ENCODE results near the gene IFT27. TPM values are rescaled to one million over a fixed set of nuclear protein-coding genes. Genes with fewer than 3 reads are reported as not detected.
"Not testable (repeated sequence)": the region's sequence is repeated elsewhere in the genome, so short reads cannot be mapped to it uniquely, and the experiment has no call there.

The IFT27 gene
- total RNA-seq, 1 donor from 2014 or later, result 48.1 TPM

DNA sequence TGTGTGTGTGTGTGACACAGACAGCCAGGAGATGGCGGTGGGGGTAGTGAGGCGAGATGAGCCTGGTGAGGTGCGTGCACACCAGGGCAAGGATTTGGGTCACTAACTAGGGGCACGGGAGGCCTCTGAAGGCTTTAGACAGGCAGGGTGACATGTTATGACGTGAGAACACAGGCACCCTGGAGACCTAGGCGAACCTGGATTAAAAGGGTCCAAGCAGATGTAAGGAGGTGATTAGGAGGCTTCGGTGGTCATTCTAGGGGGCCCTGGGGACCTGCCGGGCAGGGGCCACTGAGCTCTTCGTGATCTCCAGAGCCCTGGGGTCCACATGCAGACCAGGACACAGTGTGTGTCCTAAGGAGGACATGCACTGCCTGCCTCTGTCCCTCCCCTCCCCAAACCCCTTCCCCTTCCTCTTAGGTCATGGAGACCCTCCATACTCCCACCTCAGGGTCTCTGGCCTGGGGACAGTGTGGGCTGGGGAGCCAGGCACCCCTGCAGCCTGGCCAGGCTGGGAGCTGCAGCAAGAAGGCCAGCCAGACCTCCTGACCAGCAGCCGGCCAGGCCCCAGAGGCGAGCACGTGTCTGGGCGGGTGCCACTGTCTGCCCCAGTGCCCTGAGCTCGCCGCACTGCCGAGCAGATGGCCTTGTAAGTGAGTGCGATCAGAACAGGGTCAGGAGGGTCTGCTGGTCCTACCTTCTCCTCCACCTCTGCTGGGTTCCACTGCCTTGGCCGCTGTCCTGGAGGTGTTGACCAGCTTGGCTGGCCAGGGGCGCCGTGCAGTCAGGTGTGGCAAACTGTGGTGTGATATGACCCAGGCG, 32.1 kb downstream of the IFT27 start:
- DNase-seq (ENCODE audit: low spot score), result no peak

DNA sequence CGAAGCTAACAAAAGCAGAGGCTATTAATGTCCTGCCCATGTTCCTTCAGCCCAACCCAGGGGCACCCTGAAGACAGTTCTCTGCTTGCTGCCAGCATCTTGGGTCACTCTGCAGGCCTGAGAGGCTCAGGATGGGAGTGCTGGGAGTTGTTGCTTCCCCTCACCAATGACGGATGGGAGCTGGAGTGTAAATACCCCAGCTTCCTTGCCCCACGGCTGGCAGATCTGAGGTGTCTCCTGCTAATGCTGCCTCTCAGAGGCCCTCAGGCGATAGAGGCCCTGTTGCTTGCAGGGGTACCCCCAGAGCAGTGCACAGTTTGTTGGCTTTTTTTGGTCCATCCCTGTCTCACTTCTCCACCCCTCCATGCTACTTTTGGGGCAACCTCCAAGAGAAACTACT, 32.9 kb downstream of the IFT27 start:
- no peak for DNase-seq (ENCODE audit: low spot score)

DNA sequence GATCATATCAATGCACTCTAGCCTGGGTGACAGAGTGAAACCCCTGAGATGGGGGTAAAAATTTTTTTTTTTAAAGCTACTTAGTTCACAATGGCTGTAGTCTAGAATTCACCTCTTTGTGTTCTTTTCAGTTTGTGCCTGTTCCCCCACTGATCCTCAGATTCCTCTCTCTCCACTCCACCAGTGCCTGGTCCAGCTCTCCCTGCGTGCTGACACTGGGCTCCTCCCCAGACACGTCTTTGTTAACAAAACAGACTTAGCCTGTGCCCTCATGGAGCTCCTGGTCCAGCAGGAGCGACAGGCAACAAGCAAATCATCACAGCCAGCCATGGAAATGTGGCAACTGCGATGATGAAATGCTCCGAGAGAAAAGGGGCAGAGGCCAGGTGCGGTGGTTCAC, 34.0 kb downstream of the IFT27 start:
- DNase-seq (ENCODE audit: low spot score), result no peak

DNA sequence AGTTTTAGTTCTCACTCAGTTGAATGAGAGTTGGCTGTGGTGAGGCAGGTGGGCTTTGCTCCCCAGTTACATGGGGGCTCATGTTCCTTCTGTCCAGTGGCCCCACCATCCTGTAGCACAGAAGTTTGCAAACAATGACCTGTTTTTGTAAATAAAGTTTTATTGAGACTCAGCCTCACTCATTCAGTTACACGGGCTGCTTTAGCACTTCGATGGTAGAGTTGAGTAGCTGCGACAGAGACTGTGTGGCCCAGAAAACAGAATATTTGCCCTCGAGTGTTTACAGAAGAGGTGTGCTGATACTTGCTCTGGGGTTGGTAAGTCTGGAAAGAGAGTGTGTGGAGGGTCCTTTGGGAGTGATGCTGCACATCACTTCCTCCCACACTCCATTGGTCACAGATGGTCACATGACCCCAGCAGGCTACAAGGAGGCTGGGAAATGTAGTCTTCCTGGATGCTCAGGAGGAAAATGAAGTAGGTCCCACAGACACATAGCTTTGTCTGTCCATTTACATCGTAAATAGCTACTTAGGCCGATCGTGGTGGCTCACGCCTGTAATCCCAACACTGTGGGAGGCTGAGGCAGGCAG, 34.6 kb downstream of the IFT27 start:
- DNase-seq (ENCODE audit: low spot score), result no peak

DNA sequence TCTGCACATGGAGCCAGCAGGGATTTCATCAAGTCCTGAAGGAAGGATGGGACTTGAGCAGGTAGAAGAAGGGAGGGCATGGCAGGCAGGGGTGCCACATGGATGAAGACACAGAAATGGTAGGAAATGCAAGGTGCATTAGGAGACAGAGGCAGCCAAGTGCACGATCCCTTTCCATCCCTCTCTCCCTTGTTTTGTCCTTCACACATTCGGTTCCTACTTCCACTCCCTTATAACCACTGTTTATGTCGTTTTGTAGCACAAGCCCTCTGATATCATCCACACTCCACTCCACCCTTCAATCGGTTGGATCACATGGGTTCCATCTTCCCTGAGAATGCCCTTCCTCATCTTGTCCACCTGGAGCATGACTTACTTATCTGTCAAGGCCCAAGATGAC, 35.2 kb downstream of the IFT27 start:
- DNase-seq (ENCODE audit: low spot score), result no peak

DNA sequence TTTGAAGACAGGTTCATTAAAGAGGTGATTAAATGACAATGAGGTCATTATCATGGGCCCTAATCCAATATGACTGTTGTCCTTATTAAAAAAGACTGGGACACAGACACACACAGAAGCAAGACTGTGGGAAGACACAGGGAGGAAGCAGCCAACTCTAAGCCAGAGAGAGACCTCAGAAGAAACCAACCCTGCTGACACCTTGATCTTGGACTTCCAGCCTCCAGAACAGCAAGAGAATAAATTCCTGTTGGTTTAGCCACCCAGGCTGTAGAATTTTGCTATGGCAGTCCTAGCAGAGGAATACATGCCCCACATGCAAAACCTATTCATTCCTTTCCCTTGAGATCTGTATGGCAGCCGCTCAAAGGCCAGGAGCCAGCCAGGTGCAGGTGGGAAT, 36.7 kb downstream of the IFT27 start:
- DNase-seq (ENCODE audit: low spot score), result no peak

DNA sequence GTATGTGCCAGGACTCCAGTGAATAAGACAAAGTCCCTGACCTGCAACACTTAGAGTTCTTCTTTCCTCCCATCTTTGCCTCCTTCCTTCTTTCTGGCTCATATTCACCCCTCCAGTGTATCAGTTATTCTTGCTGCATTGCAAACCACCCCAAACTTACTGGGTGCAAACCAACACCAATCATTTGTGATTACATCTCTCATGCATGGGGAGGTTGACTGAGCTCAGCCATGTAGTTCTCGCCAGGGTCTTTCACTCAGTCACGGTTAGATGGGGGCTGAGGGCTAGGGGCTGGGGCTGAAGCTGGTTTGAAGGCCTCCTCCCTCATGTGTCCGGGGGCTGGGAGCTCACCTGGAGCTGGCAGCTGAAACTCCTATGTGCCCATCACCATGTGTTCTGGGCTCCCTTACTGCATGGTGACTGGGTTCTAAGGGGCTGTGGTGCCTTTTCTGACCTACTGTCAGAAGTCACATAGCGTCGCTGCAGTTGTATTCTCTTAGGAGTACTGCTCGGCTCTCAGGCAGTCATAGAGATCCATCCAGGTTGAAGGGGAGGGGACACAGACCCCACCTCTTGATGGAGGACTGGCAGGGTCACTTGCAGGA, 37.4 kb downstream of the IFT27 start:
- DNase-seq (ENCODE audit: low spot score), result no peak

DNA sequence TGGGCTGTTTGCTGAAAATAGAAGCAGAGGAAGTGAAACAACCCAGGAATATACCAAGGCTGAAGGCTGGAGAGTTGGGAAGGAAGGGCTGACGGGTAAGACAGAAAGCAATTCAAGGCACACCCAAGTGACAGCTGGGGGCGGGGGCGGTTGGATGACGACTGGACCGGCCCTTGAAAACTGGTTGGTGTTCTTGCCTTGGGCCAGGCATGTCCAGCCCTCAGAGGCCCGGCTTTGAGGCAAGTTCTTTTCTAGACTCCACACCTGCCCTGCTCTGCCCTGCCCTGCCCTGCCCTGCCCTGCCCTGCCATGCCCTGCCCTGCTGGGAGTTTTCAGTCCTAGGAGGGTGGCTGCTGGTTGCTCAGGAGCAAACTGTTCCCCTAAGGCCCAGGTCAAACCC, 38.1 kb downstream of the IFT27 start:
- DNase-seq (ENCODE audit: low spot score), result no peak

DNA sequence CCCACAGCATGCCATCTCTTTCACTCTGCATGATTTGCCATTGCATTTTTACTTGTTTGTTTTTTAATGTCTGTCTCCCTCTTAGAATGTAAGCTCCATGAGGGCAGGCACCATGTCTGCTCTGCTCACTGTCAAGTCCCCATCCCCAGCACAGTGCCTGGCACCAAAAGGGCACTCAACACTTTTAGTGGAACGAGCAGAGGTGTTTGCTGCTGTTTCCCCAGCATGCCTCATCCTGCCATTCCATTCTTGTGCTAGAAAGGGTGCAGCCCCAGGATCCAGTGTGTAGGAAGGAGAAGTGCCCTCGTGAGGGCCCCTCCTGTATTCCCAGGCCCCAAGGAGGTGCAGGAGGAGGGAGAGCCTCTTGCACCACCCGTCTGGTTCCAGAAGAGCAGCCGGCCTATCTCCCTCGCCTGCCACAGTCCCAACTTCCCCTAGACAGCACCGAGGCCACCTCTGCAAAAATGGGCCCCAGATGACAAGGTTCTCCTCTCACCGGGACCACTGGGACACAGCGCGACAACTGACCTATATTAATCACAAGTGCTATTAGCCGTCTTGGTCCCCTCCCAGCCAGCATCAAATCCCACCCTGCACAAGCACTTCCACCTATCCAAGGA, 39.1 kb downstream of the IFT27 start:
- DNase-seq (ENCODE audit: low spot score), result no peak

DNA sequence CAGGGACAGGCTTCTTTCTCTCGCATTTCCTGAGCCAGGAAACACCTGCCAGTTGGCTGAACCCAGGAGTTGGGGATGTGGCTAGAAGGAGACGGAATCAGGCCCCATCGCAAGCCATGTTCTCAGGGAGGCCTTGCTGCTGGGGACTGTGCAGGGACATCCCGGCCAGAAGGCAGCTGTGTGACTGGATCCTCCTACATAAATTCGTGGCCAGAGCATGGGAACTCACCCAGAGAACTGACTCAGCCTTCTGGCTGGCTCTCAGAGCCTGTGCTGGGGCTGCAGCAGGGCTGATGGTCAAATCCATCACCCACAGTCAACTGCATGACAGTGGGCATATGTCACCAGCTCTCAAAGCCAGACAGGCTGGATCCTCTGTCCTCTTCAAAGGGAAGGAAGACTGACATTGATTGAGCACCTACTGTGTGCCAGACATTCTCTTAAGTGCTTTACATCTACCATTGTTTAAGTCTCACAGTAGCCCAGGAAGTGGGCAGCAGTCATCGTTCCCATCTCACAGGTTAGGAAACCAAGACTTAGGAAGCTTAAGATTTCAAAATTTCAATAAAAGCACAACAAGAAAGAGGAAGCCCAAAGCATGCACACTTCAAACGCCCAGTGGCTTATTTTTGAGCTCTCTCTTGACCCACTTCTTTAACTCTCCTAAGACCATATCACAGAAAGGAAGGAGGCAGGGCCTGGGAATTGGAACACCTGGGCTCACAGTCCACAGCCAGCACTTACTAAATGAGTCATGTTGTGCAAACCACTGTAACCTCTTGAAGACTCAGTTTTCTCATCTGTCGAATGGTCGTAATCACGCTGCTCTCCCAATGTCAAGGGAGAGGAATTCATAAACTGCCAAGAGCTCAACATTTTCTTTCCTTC, 41.5 kb downstream of the IFT27 start:
- DNase-seq (ENCODE audit: low spot score), result no peak

DNA sequence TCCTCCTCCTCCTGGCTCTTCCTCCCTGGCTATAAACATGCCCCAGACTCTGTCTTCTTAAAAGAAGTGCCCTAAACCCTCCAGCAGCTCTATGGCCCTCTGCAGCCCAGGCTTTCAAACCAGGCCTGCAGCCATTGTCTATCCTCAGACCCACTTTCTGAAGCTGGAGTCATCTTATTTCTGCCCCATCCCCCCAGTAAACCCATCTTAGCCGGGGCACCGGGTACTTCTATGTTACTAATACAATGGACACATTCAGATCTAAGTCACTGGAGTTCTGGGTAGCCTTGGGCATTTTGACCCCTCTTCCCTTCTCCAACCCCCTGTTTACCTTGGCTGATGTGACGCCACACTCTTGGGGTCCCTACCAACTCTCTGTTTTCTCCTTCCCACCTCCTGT, 42.6 kb downstream of the IFT27 start:
- DNase-seq (ENCODE audit: low spot score), result no peak

DNA sequence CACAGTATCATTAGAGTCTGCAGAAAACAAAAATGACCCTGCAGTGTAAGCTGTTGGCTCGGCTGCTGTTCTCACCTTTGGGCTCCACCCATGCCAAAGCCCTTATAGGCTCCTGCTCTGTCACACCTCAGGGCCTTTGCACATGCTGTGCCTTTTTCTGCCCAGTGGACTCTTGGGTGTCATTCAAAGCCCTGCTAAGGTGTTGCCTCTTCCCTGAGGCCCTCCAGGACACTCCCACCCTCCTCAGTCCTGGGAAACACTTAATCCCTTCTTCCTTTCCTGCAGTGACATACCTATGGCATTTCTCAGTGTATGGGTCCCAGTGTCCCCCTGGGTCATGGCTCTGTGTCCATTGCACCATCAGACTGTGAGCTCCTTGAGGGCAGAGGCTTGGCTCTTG, 43.3 kb downstream of the IFT27 start:
- no peak for DNase-seq (ENCODE audit: low spot score)

DNA sequence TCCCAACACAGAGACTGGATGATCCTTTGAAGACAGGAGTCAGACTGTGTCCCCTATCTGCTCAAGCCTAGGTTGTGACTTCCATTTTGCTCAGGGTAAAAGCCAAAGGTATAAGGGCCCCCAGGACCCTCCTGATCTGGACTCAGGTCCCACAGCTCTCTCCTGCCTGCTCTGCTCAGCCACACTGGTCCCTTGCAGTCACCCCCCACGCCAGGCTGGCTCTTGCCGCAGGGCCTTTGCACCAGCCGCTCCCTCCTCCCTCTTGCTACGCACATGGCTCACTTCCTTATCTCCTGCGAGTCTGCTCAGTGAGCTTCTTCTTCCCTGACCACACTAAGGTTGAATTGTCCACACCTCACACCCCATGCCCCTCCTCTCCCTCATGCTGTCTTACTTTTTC, 44.0 kb downstream of the IFT27 start:
- no peak for DNase-seq (ENCODE audit: low spot score)

DNA sequence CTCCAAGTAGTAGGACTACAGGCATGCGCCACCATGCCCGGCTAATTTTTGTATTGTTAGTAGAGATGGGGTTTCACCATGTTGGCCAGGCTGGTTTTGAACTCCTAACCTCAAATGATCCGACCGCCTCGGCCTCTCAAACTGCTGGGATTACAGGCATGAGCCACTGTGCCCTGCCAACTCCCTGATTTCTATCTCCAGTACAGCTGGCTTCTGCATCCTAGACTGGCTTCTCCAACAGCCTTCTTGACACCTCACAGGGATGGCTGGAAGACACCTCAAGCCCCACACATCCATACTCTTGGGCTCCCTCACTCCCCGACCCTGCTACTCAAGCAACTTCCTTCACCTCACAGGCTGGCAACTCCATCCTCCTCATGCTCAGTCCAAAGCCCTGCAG, 44.6 kb downstream of the IFT27 start:
- not testable (repeated sequence) for DNase-seq (ENCODE audit: low spot score)

DNA sequence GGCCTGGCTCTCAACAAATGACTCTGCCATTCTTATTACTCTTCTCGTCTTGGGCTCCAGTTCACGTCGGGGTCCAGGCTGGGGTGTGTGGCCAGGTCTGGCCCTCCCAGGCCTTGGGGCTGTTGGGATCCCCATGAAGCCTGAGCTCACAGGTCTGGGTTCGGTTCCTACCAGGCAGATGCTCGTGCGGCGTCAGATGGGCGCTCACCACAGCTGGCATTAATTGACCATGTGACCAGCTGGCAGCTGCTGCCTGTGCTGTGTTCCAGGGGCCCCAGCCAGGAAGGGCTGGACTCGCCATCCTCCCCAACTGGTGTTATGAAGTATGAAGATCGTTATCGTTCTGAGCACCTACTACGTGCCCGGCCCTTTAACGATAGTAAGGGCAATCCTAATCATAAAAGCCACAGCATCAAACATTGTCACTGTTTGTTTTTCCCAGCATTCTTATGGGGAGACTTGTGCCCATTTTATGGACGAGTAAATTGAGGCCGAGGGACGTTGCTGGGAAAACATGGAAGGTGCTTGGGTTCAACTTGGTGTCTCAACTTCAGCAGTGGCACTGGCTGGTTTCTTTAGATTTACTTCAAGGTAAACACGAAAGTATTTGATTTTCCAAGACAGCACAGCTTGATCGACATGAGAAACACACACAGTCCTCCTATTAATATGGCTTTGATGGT, 45.6 kb downstream of the IFT27 start:
- DNase-seq (ENCODE audit: low spot score), result no peak

DNA sequence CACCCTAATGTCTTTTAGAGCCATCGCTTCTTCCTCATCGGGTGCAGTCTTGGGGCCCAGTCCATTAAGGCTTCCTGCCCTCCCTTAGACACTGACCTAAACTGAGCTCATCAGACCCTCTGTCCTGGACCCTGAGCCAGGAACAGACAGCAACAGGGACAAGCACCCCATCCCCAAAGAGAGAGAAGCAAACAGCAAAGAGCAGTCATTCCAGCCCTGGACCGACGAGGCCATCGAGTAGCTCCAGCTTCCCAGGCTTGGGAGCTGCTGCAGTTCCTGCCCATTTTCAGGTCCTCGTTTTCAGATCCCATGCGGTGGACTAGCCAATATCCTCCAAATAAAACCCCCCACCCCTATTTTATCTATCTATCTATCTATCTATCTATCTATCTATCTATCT, 46.6 kb downstream of the IFT27 start:
- DNase-seq (ENCODE audit: low spot score), result no peak

DNA sequence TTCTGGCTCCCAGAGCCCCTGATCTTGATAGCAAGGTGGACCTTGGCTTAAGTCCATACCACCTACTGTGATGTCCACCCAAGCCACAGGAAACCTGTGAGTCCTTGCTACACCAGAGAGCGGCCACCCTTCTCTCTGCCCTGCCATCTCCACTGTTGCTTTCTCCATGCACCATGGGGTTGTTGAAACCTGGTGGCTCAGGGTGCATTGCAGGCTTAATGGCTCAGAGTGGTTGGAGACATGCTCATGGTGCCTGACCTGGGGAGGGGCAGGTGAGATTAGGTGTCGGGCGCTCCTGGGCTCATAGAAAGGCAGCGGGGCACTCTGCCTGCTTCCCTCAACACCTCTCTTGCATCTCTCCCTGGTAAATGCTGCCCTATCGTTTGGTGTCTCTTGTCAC, 47.4 kb downstream of the IFT27 start:
- DNase-seq (ENCODE audit: low spot score), result no peak

DNA sequence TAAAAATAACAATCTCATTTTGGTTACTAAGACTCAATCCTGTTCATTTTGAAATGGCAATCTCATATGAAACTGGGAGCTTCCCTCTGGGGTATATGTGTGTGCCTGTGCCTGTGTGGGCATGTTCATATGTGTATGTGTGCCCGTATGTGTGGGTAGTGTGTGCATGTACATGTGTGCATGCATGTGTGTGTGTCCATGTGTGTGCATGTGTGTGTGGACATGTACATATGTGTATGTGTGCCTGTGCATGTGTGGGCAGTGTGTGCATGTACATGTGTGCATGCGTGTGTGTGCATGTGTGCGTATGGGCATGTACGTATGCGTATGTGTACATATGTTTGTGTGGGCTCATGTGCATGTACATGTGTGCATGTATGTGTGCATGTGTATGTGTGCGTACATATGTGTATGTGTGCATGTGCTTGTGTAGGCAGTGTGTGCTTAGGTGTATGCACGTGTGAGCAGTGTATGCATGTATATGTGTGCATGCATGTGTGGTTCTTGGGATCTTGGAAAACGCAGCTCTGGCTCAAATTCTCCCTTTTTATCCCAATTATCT, 47.9 kb downstream of the IFT27 start:
- no peak for DNase-seq (ENCODE audit: low spot score)

DNA sequence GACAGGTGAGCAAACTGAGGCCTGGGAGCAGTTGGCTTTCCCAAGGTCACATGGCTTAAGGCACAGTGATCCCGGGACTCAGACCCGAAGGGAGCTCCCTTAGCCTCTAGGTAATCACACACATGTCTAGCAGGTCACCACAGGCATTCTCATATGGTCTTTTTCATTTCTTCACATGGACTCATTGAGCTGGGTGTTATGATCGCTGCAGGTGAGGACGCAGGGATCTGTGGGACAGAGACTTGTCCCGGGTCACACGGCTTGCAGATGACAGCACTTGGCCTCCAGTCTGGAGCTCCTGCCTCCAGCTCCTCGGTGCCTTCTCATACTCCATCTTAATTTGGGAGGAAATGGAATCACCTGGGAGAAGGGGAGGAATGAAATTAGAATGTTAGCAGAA, 48.8 kb downstream of the IFT27 start:
- DNase-seq (ENCODE audit: low spot score), result no peak

DNA sequence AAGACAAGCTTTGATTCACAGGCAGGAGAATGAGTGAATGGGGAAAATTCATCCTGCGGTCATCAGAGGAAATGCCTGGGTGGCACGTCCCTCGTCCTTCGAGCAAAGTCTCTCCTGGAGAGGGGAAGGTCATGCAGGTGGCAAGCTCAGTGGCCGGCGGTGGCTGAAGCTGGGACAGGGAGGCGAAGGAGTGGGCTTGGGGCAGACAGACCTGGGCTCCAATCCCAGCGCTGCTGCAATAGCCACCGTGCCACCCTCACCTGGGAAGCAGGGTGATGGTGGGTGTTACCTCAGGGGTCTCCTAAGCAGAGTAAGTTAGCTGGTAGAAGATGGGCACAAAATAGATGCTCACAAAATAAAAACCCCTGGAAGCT, 49.9 kb downstream of the IFT27 start:
- DNase-seq (ENCODE audit: low spot score), result no peak
